GM12878 (cell line): ENCODE data around the gene VAC14. TPM values are rescaled to one million over a fixed set of nuclear protein-coding genes. Genes with fewer than 3 reads are reported as not detected.

Experiments used
- ATAC-seq: fragments of 200-7000 bp; cut with Tn5 transposase; 3 replicates; pipeline ENCODE4 v1.9.1; 2020; ENCODE audit warnings: mild to moderate bottlenecking, moderate library complexity
- BruUV-seq: library from RNA; stranded (reverse); fragments of 400-500 nt; replicated peaks from 2 replicates; lab custom pipeline; 2021; lab: Mats Ljungman, UMichigan
- CTCF ChIA-PET: fragments of 300-600 bp; sonication (Branson Sonifier 250); formaldehyde crosslinking; extraction: SDS; loops from one replicate; lab custom pipeline; 2021; ENCODE audit warnings: inconsistent platforms; lab: Yijun Ruan, JAX
- POLR2A ChIA-PET: fragments of 350-600 bp; formaldehyde crosslinking; extraction: SDS; loops from one replicate; lab custom pipeline; 2021; ENCODE audit warnings: inconsistent platforms; lab: Charles Lee
- RAD21 ChIA-PET: fragments of 300-600 bp; sonication (Branson Sonifier 250); formaldehyde crosslinking; loops from one replicate; lab custom pipeline; 2023; ENCODE audit warnings: antibody characterized with exemption; ENCODE audit not compliant: unreplicated experiment; lab: Charles Lee
- SMC1A ChIA-PET: fragments of 300-600 bp; sonication (Branson Sonifier 250); formaldehyde crosslinking; loops from one replicate; lab custom pipeline; 2023; ENCODE audit not compliant: unreplicated experiment, uncharacterized antibody; lab: Charles Lee
- DNase-seq: peaks from one replicate; pipeline ENCODE4 v3.0.0-alpha.2; 2011; ENCODE audit warnings: low read depth, low spot score
- FAIRE-seq: peaks from 3 replicates; lab custom pipeline; 2011; peaks lifted over from hg19 to GRCh38; lab: Jason Lieb, UNC
- H2AFZ ChIP-seq: 2 replicates; pipeline ENCODE4 v1.6.0; 2011; ENCODE audit warnings: low read depth, low read length, control low read depth; ENCODE audit not compliant: control insufficient read depth
- H3K27ac ChIP-seq: 2 replicates; pipeline ENCODE4 v1.5.1; 2011; ENCODE audit warnings: control low read depth; ENCODE audit not compliant: control insufficient read depth, insufficient read depth
- H3K27me3 ChIP-seq, 2 experiments: replicated peaks in 1 of 2; 2 replicates each; pipeline versions ENCODE4 v1.6.0 to v1.6.1; 2011; ENCODE audit warnings: low read length in 1 of 2; ENCODE audit not compliant: control insufficient read depth in 2 of 2, insufficient read depth in 2 of 2
- H3K36me3 ChIP-seq, 2 experiments: 2 replicates each; pipeline ENCODE4 v1.5.1; 2011; ENCODE audit warnings: low read length in 1 of 2; ENCODE audit not compliant: control insufficient read depth in 2 of 2, insufficient read depth in 2 of 2
- H3K4me1 ChIP-seq: 2 replicates; pipeline ENCODE4 v1.6.1; 2011; ENCODE audit warnings: mild to moderate bottlenecking, low read length, moderate library complexity, mixed read lengths; ENCODE audit not compliant: control insufficient read depth, insufficient read depth
- H3K4me2 ChIP-seq: 2 replicates; pipeline ENCODE4 v1.6.0; 2011; ENCODE audit warnings: control low read depth; ENCODE audit not compliant: control insufficient read depth, insufficient read depth
- H3K4me3 ChIP-seq: fragments of 200-600 bp; sonication (generic); 2 replicates; pipeline ENCODE4 v1.5.1; 2016
- H3K79me2 ChIP-seq: 2 replicates; pipeline ENCODE4 v1.6.0; 2011; ENCODE audit warnings: low read length; ENCODE audit not compliant: control insufficient read depth, insufficient read depth
- H3K9ac ChIP-seq: 2 replicates; pipeline ENCODE4 v1.8.0; 2011; ENCODE audit warnings: low read length, control low read depth, mixed read lengths; ENCODE audit not compliant: control insufficient read depth, insufficient read depth
- H3K9me3 ChIP-seq: replicated peaks from 3 replicates; pipeline ENCODE4 v1.5.1; 2011; ENCODE audit warnings: mild to moderate bottlenecking, low read length; ENCODE audit not compliant: control insufficient read depth, insufficient read depth
- H4K20me1 ChIP-seq: 2 replicates; pipeline ENCODE4 v1.6.0; 2011; ENCODE audit not compliant: control insufficient read depth, insufficient read depth
- ASH2L ChIP-seq: fragments of 300-600, 200-600 bp; sonication (generic); IDR thresholded peaks from 2 replicates; pipeline ENCODE4 v1.6.1; 2017; ENCODE audit warnings: low read depth, mild to moderate bottlenecking, borderline replicate concordance
- CEBPB ChIP-seq, 2 experiments: fragments of 150-350 bp in 1 of 2; IDR thresholded peaks; 2 replicates each; pipeline ENCODE4 v1.6.1; 2012 to 2014; ENCODE audit warnings: low read depth in 2 of 2, low read length in 2 of 2, borderline replicate concordance in 1 of 2, inconsistent platforms in 1 of 2
- EED ChIP-seq: sonication (generic); IDR thresholded peaks from 2 replicates; pipeline ENCODE4 v1.6.1; 2016; ENCODE audit warnings: antibody characterized with exemption, low read depth
- EGR1 ChIP-seq, 2 experiments: IDR thresholded peaks; 1 replicate in 1 of 2; 2 replicates in 1 of 2; pipeline ENCODE4 v1.6.1; 2011 to 2012; ENCODE audit warnings: low read depth in 2 of 2, low read length in 2 of 2, borderline replicate concordance in 1 of 2, mild to moderate bottlenecking in 1 of 2, moderate library complexity in 1 of 2
- FOS ChIP-seq: IDR thresholded peaks from 3 replicates; pipeline ENCODE4 v1.6.1; 2011; ENCODE audit warnings: borderline replicate concordance; ENCODE audit not compliant: insufficient read length; ENCODE audit errors: extremely low read depth
- GATAD2B ChIP-seq: fragments of 450-650 bp; conservative IDR thresholded peaks from 2 replicates; pipeline ENCODE4 v1.6.1; 2017; ENCODE audit warnings: low read depth, mild to moderate bottlenecking, moderate library complexity
- USF2 ChIP-seq: IDR thresholded peaks from 2 replicates; pipeline ENCODE4 v1.6.1; 2011; ENCODE audit warnings: low read depth, low read length, improper control_type of control experiment, borderline replicate concordance
- WRNIP1 ChIP-seq: IDR thresholded peaks from 2 replicates; pipeline ENCODE4 v1.6.1; 2011; ENCODE audit warnings: low read depth, low read length, improper control_type of control experiment, borderline replicate concordance
- WGBS: methylation state at CpG from one replicate; pipeline ENCODE4 v1.1.6; 2016; ENCODE audit warnings: low lambda C conversion rate; ENCODE audit not compliant: insufficient replicate concordance, insufficient coverage; ENCODE audit errors: missing lambda C conversion rate; 5-methylcytosine and 5-hydroxymethylcytosine counted together
- in situ Hi-C: fragments of 300-500 bp; cut with MboI; formaldehyde crosslinking; loops from 9 replicates; pipeline ENCODE4 v1.14.3; 2018; ENCODE audit warnings: mixed read lengths
- intact Hi-C: fragments of 100-400 bp; cut with micrococcal nuclease; formaldehyde crosslinking; loops from one replicate; pipeline ENCODE4 v1.14.2; 2022; ENCODE audit not compliant: unreplicated experiment
- polyA plus RNA-seq, 11 experiments: library from polyadenylated mRNA; depleted of rRNA in 4 of 11; unstranded in 6 of 11; stranded (reverse) in 5 of 11; fragments of >200 nt; fragmentation: Nextera tagmentation in 4 of 11; fragmentation: Illumina TruSeq in 1 of 11; extraction: Ambion mirVana in 4 of 11; extraction: Trizol in 1 of 11; gene quantifications; 1 replicate in 1 of 11; 2 replicates in 10 of 11; pipeline versions ENCODE4 v1.2.1 to v1.2.3, GENCODE V29; 2011 to 2016; ENCODE audit warnings: inconsistent platforms in 2 of 11, missing spikeins in 2 of 11, low read depth in 1 of 11
- total RNA-seq, 4 experiments: library from RNA; depleted of rRNA in 3 of 4; stranded (reverse); fragments of >200 nt in 3 of 4; fragmentation: Illumina TruSeq in 1 of 4; extraction: Trizol in 1 of 4; gene quantifications; 2 replicates each; pipeline versions ENCODE4 v1.2.1 to v1.2.3, GENCODE V29; 2013 to 2021
- TF ChIP-seq, protein P1 (sequence below): fragments of 450-650 bp; IDR thresholded peaks from 2 replicates; pipeline ENCODE4 v1.6.1; 2017; ENCODE audit warnings: mild to moderate bottlenecking
- TF ChIP-seq, protein P2 (sequence below): fragments of 450-650 bp; IDR thresholded peaks from 2 replicates; pipeline ENCODE4 v1.6.1; 2017; ENCODE audit warnings: antibody characterized with exemption, mild to moderate bottlenecking, moderate library complexity

The VAC14 gene
- total and polyA plus RNA-seq, 10 of the 15 experiments (the other 5 are each of a cell fraction or from before 2014, with no cell fraction given) = 1.3 to 45.5 (median 25.5) TPM

GRCh38 chr16:70650216-70650615, 150.7 kb downstream of the VAC14 start:
- no peaks in the 10 kb centered on the region for H4K20me1 ChIP-seq
- H3K36me3 ChIP-seq = no peaks in the 10 kb centered on the region
- FAIRE-seq = no peak
- WGBS = 5% methylated on average over 4 of the region's 4 CpGs
- TF ChIP-seq EGR1 (IDR thresholded peaks at IDR 0.05; ENCODE audit: borderline replicate concordance in 1 of 2, low read depth in 2 of 2, low read length in 2 of 2) = no peak
- BruUV-seq = no TSS peak
- CTCF ChIA-PET = interaction anchor here (0.5 kb wide), 1 partner anchor 121 kb away, joined by 3 read pairs; no protein-coding TSS in a partner anchor
- no peak overlapping the region for H3K4me2 ChIP-seq
- in situ Hi-C loops = loop anchor here (5.0 kb wide), 1 partner anchor 283 kb away; no protein-coding TSS in a partner anchor
- H2AFZ ChIP-seq = no peak overlapping the region
- H3K79me2 ChIP-seq = no peaks in the 10 kb centered on the region
- SMC1A ChIA-PET = interaction anchor here (0.6 to 1.7 kb wide), 2 partner anchors 19 to 121 kb away, joined by 3 to 6 read pairs; no protein-coding TSS in a partner anchor
- no peaks in the 10 kb centered on the region for H3K27me3 ChIP-seq
- no peaks in the 10 kb centered on the region for H3K4me1 ChIP-seq
- H3K27ac ChIP-seq = no peak overlapping the region
- intact Hi-C loops = loop anchor here (5.0 to 10.0 kb wide), 3 partner anchors 73 to 485 kb away; no protein-coding TSS in a partner anchor
- no peak for DNase-seq
- no peak overlapping the region for H3K4me3 ChIP-seq
- H3K9me3 ChIP-seq = no peaks in the 10 kb centered on the region
- no peak for ATAC-seq
- RAD21 ChIA-PET = no interaction called here
- no peak overlapping the region for H3K9ac ChIP-seq
- POLR2A ChIA-PET = interaction anchor here (1.5 kb wide), 1 partner anchor 141 kb away, joined by 3 read pairs; no protein-coding TSS in a partner anchor

DNA sequence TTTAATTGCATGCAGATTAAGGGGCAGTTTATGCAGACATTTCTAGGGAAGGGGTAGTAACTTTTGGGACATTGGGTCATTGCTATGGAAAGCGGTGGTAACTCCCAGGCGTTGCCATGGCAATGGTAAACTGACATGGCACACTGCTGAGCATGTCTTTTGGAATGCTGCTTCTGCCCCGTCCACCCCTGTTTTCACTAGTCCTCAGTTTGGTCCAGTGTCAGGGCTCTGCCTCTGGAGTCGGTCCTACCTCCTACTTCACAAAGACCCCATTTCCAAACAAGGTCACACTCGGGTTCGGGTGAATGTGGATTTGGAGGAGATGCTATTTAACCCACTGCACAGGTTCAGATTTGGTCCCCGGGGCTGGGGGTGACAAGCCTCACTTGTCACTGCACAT, 151.7 kb downstream of the VAC14 start:
- in situ Hi-C loops (no loop called here), intact Hi-C loops (no loop called here)
- ATAC-seq (no peak), DNase-seq (no peak), FAIRE-seq (no peak)
- SMC1A ChIA-PET = interaction anchor here (1.7 kb wide), 1 partner anchor 122 kb away, joined by 6 read pairs; no protein-coding TSS in a partner anchor
- Histone ChIP-seq H3K9ac (no peak overlapping the region), H3K27me3 (no peaks in the 10 kb centered on the region), H3K4me2 (no peak overlapping the region), H3K9me3 (no peaks in the 10 kb centered on the region), H3K79me2 (no peaks in the 10 kb centered on the region), H4K20me1 (no peaks in the 10 kb centered on the region), H3K4me3 (no peak overlapping the region), H3K4me1 (no peaks in the 10 kb centered on the region), H3K36me3 (no peaks in the 10 kb centered on the region), H3K27ac (no peak overlapping the region), H2AFZ (no peak overlapping the region)
- RAD21 ChIA-PET = no interaction called here
- POLR2A ChIA-PET = no interaction called here
- WGBS = 33% methylated on average over 7 of the region's 7 CpGs
- no TSS peak for BruUV-seq
- CTCF ChIA-PET = interaction anchor here (0.8 kb wide), 1 partner anchor 281 kb away, joined by 3 read pairs; no protein-coding TSS in a partner anchor
- TF ChIP-seq EED = no peak
- TF ChIP-seq FOS = no peak
- no peak for TF ChIP-seq ASH2L
- no peak for TF ChIP-seq USF2
- TF ChIP-seq, protein P1, sequence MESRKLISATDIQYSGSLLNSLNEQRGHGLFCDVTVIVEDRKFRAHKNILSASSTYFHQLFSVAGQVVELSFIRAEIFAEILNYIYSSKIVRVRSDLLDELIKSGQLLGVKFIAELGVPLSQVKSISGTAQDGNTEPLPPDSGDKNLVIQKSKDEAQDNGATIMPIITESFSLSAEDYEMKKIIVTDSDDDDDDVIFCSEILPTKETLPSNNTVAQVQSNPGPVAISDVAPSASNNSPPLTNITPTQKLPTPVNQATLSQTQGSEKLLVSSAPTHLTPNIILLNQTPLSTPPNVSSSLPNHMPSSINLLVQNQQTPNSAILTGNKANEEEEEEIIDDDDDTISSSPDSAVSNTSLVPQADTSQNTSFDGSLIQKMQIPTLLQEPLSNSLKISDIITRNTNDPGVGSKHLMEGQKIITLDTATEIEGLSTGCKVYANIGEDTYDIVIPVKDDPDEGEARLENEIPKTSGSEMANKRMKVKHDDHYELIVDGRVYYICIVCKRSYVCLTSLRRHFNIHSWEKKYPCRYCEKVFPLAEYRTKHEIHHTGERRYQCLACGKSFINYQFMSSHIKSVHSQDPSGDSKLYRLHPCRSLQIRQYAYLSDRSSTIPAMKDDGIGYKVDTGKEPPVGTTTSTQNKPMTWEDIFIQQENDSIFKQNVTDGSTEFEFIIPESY = no peak
- TF ChIP-seq, protein P2, sequence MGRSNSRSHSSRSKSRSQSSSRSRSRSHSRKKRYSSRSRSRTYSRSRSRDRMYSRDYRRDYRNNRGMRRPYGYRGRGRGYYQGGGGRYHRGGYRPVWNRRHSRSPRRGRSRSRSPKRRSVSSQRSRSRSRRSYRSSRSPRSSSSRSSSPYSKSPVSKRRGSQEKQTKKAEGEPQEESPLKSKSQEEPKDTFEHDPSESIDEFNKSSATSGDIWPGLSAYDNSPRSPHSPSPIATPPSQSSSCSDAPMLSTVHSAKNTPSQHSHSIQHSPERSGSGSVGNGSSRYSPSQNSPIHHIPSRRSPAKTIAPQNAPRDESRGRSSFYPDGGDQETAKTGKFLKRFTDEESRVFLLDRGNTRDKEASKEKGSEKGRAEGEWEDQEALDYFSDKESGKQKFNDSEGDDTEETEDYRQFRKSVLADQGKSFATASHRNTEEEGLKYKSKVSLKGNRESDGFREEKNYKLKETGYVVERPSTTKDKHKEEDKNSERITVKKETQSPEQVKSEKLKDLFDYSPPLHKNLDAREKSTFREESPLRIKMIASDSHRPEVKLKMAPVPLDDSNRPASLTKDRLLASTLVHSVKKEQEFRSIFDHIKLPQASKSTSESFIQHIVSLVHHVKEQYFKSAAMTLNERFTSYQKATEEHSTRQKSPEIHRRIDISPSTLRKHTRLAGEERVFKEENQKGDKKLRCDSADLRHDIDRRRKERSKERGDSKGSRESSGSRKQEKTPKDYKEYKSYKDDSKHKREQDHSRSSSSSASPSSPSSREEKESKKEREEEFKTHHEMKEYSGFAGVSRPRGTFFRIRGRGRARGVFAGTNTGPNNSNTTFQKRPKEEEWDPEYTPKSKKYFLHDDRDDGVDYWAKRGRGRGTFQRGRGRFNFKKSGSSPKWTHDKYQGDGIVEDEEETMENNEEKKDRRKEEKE = no peak
- no peak for TF ChIP-seq CEBPB (IDR thresholded peaks at IDR 0.05; ENCODE audit: borderline replicate concordance in 1 of 2, low read depth in 2 of 2, low read length in 2 of 2)
- TF ChIP-seq GATAD2B = no peak
- TF ChIP-seq WRNIP1 = no peak
